Left lung (tissue), 10 donors: ENCODE results near the gene ERO1A. TPM values are rescaled to one million over a fixed set of nuclear protein-coding genes. Genes with fewer than 3 reads are reported as not detected.

Experiments used
- ATAC-seq: fragments of 200-7000 bp; cut with Tn5 transposase; one replicate; pipeline ENCODE4 v1.9.1; 2020; ENCODE audit warnings: moderate library complexity
- DNase-seq, 4 donors: peaks; one replicate each; pipeline ENCODE4 v3.0.0-alpha.2; 2013 to 2020
- H3K27ac ChIP-seq, 2 donors: fragments of 200-600 bp; sonication (generic) in 1 of 2; one replicate each; pipeline versions ENCODE4 v1.5.0 to v1.8.0; 2020 to 2021
- H3K27me3 ChIP-seq, 2 donors: fragments of 200-600 bp; sonication (generic) in 1 of 2; one replicate each; pipeline versions ENCODE4 v1.5.0 to v1.8.0; 2020 to 2021
- H3K36me3 ChIP-seq, 2 donors: fragments of 200-600 bp; sonication (generic) in 1 of 2; one replicate each; pipeline versions ENCODE4 v1.5.0 to v1.8.0; 2020 to 2021
- H3K4me1 ChIP-seq, 2 donors: fragments of 200-600 bp; one replicate each; pipeline ENCODE4 v1.8.0; 2021
- H3K4me3 ChIP-seq, 2 donors: fragments of 200-600 bp; sonication (generic) in 1 of 2; one replicate each; pipeline versions ENCODE4 v1.5.0 to v1.8.0; 2020 to 2021; ENCODE audit warnings: mild to moderate bottlenecking in 1 of 2
- H3K9me3 ChIP-seq, 2 donors: fragments of 200-600 bp; sonication (generic) in 1 of 2; one replicate each; pipeline versions ENCODE4 v1.5.0 to v1.8.0; 2020 to 2021
- CTCF ChIP-seq, 2 donors: fragments of 200-600 bp; sonication (generic) in 1 of 2; IDR thresholded peaks; one replicate each; pipeline versions ENCODE4 v1.5.0 to v1.8.0; 2021; ENCODE audit warnings: antibody characterized with exemption in 2 of 2
- intact Hi-C, 2 donors: fragments of 100-400 bp; cut with DNase I; formaldehyde crosslinking; loops; one replicate each; pipeline versions ENCODE4 v1.11.2 to v1.14.2; 2022
- polyA plus RNA-seq, 6 donors: library from polyadenylated mRNA; unstranded; fragments of 120-200 nt; gene quantifications; one replicate each; pipeline ENCODE4 v1.2.1, GENCODE V29; 2013; ENCODE audit not compliant: insufficient read length in 6 of 6
- total RNA-seq, 2 donors: library from RNA; stranded (reverse); fragmentation: NEBNext Ultra II Directional; extraction: Animal tissue kit (Norgen Biotek cat#: 25700); gene quantifications; one replicate each; pipeline ENCODE4 v1.2.1, GENCODE V29; 2021
- donor health status: DM: no; HTN: yes; CAD: no.
- donor health status: DM: no; HTN: no; CAD: no.

The ERO1A gene
- total and polyA plus RNA-seq, 8 donors, result 27.5 to 70.6 (median 31.6) TPM

GRCh38 chr14:52610187-52610586, 85.2 kb downstream of the ERO1A start:
- intact Hi-C loops, result no loop called here
- no peaks in the 10 kb centered on the region for H3K9me3 ChIP-seq
- no peaks in the 10 kb centered on the region for H3K36me3 ChIP-seq
- no peak overlapping the region for H3K27ac ChIP-seq
- H3K27me3 ChIP-seq, result no peaks in the 10 kb centered on the region
- ATAC-seq, result no peak
- no peak overlapping the region for H3K4me3 ChIP-seq
- no peak for DNase-seq
- no peaks in the 10 kb centered on the region for H3K4me1 ChIP-seq
- TF ChIP-seq CTCF (IDR thresholded peaks at IDR 0.05), result no peak

- intact Hi-C loops, result no loop called here
- H3K4me1 ChIP-seq, result no peaks in the 10 kb centered on the region
- H3K4me3 ChIP-seq, result no peak overlapping the region
- no peaks in the 10 kb centered on the region for H3K27me3 ChIP-seq
- H3K27ac ChIP-seq, result no peak overlapping the region
- H3K36me3 ChIP-seq, result no peaks in the 10 kb centered on the region
- no peak for TF ChIP-seq CTCF (IDR thresholded peaks at IDR 0.05)
- peaks cover 0 to 2% of the 10 kb centered on the region in 2 donors for H3K9me3 ChIP-seq
- no peak for DNase-seq
- no peak for ATAC-seq
Observed at GRCh38 chr14:52609445-52610044, 85.8 kb downstream of the ERO1A start.

- H3K4me3 ChIP-seq, result no peak overlapping the region
- TF ChIP-seq CTCF (IDR thresholded peaks at IDR 0.05), result no peak
- intact Hi-C loops, result no loop called here
- ATAC-seq, result no peak
- no peaks in the 10 kb centered on the region for H3K27me3 ChIP-seq
- no peaks in the 10 kb centered on the region for H3K36me3 ChIP-seq
- no peaks in the 10 kb centered on the region for H3K4me1 ChIP-seq
- no peak overlapping the region for H3K27ac ChIP-seq
- no peak for DNase-seq
- peaks cover 0 to 7% of the 10 kb centered on the region in 2 donors for H3K9me3 ChIP-seq
Observed at GRCh38 chr14:52607061-52607460, 88.3 kb downstream of the ERO1A start.

- Histone ChIP-seq H3K27ac (no peak overlapping the region), H3K4me1 (no peaks in the 10 kb centered on the region), H3K4me3 (no peak overlapping the region), H3K9me3 (peaks cover 0 to 7% of the 10 kb centered on the region in 2 donors), H3K36me3 (no peaks in the 10 kb centered on the region), H3K27me3 (no peaks in the 10 kb centered on the region)
- intact Hi-C loops, result no loop called here
- ATAC-seq (no peak), DNase-seq (no peak)
- no peak for TF ChIP-seq CTCF (IDR thresholded peaks at IDR 0.05)
Observed at GRCh38 chr14:52602131-52602530, 93.2 kb downstream of the ERO1A start.

GRCh38 chr14:52599974-52600373, 95.4 kb downstream of the ERO1A start:
- Histone ChIP-seq H3K4me1 (no peaks in the 10 kb centered on the region), H3K9me3 (peaks cover 0 to 7% of the 10 kb centered on the region in 2 donors), H3K27me3 (no peaks in the 10 kb centered on the region), H3K27ac (no peak overlapping the region), H3K36me3 (no peaks in the 10 kb centered on the region), H3K4me3 (no peak overlapping the region)
- DNase-seq, result no peak
- TF ChIP-seq CTCF (IDR thresholded peaks at IDR 0.05), result no peak
- no peak for ATAC-seq
- intact Hi-C loops, result no loop called here
